Aorta (tissue), 5 donors: ENCODE results near the gene ATP1A3. TPM values are rescaled to one million over a fixed set of nuclear protein-coding genes. Genes with fewer than 3 reads are reported as not detected.
A peak's percentile ranks its signal among the peaks of the same experiment; 100 is the strongest.

ENCODE experiments used
- ATAC-seq: fragments of 200-7000 bp; cut with Tn5 transposase; one replicate; pipeline ENCODE4 v1.9.1; 2022; ENCODE audit warnings: moderate library complexity; ENCODE audit not compliant: low FRiP score
- DNase-seq, 2 donors: peaks; one replicate each; pipeline ENCODE4 v3.0.0-alpha.2; 2020
- H3K27ac ChIP-seq, 2 donors: one replicate each; pipeline ENCODE4 v1.5.1; 2013; ENCODE audit warnings: low read length in 2 of 2, mild to moderate bottlenecking in 2 of 2, moderate library complexity in 2 of 2, control low read depth in 1 of 2, inconsistent platforms in 1 of 2, low read depth in 1 of 2
- H3K27me3 ChIP-seq, 2 donors: one replicate each; pipeline ENCODE4 v1.6.1; 2013; ENCODE audit warnings: control low read depth in 1 of 2, low read length in 1 of 2, mild to moderate bottlenecking in 1 of 2, moderate library complexity in 1 of 2; ENCODE audit not compliant: insufficient read depth in 2 of 2, control insufficient read depth in 1 of 2
- H3K36me3 ChIP-seq, 2 donors: one replicate each; pipeline ENCODE4 v1.6.1; 2013; ENCODE audit warnings: control low read depth in 1 of 2, low read length in 1 of 2, mild to moderate bottlenecking in 1 of 2; ENCODE audit not compliant: insufficient read depth in 2 of 2, control insufficient read depth in 1 of 2
- H3K4me1 ChIP-seq, 2 donors: one replicate each; pipeline ENCODE4 v1.6.1; 2013; ENCODE audit warnings: low read length in 2 of 2, control low read depth in 1 of 2, mild to moderate bottlenecking in 1 of 2, moderate library complexity in 1 of 2; ENCODE audit not compliant: insufficient read depth in 2 of 2, control insufficient read depth in 1 of 2
- H3K4me3 ChIP-seq, 2 donors: one replicate each; pipeline ENCODE4 v1.5.1; 2013; ENCODE audit warnings: low read length in 2 of 2, control low read depth in 1 of 2, mild to moderate bottlenecking in 1 of 2
- H3K9me3 ChIP-seq: one replicate; pipeline ENCODE4 v1.6.1; 2013; ENCODE audit warnings: mild to moderate bottlenecking, low read length; ENCODE audit not compliant: control insufficient read depth
- WGBS, 2 donors: extraction: QIAGEN DNeasy Blood & Tissue Kit; methylation state at CpG; one replicate each; pipeline ENCODE4 v1.1.7; 2013; 5-methylcytosine and 5-hydroxymethylcytosine counted together
- intact Hi-C, 2 donors: fragments of 100-400 bp; cut with DNase I; formaldehyde crosslinking; loops; one replicate each; pipeline versions ENCODE4 v1.14.2 to v1.15.0; 2022
- polyA plus RNA-seq, 2 donors: library from polyadenylated mRNA; stranded (reverse); fragments of 200-250 nt; gene quantifications; one replicate each; pipeline ENCODE4 v1.2.3, GENCODE V29; 2013
- total RNA-seq, 2 donors: library from RNA; stranded (reverse); fragmentation: NEBNext Ultra II Directional; extraction: Animal tissue kit (Norgen Biotek cat#: 25700); gene quantifications; one replicate each; pipeline ENCODE4 v1.2.1, GENCODE V29; 2021
- donor health status: healthy with polysubstance abuse.
- donor health status: Bipolar disorder and iron deficiency.
- donor health status: DM: no; HTN: no; CAD: no.
- donor health status: DM: no; HTN: no; CAD: no.
- donor health status: DM: yes; HTN: yes; CAD: no.

ATP1A3 gene
- total and polyA plus RNA-seq, 4 donors, result 0.38 TPM; not detected in 3

- Histone ChIP-seq H3K27me3 (no peaks in the 10 kb centered on the region), H3K9me3 (no peaks in the 10 kb centered on the region), H3K36me3 (no peaks in the 10 kb centered on the region), H3K27ac (no peak overlapping the region), H3K4me3 (no peak overlapping the region), H3K4me1 (peaks cover 0 to 3% of the 10 kb centered on the region in 2 donors)
- ATAC-seq, result no peak
- intact Hi-C loops, result no loop called here
- no peak for DNase-seq
- 57 to 65% methylated on average over 22 of the region's 22 CpGs for WGBS, 2 donors
Observed at GRCh38 chr19:41937525-41938468, 56.2 kb downstream of the ATP1A3 start.

- no peak overlapping the region for H3K27ac ChIP-seq
- H3K27me3 ChIP-seq, result no peaks in the 10 kb centered on the region
- H3K4me1 ChIP-seq, result peaks cover 0 to 3% of the 10 kb centered on the region in 2 donors
- no peaks in the 10 kb centered on the region for H3K9me3 ChIP-seq
- DNase-seq, result no peak
- H3K36me3 ChIP-seq, result no peaks in the 10 kb centered on the region
- intact Hi-C loops, result no loop called here
- no peak for ATAC-seq
- 68 to 77% methylated on average over 15 of the region's 15 CpGs for WGBS, 2 donors
- H3K4me3 ChIP-seq, result no peak overlapping the region
Observed at GRCh38 chr19:41936961-41937360, 57.1 kb downstream of the ATP1A3 start.

GRCh38 chr19:41936416-41936850 lies 57.6 kb downstream of the ATP1A3 start:
- no peaks in the 10 kb centered on the region for H3K36me3 ChIP-seq
- peaks cover 0 to 3% of the 10 kb centered on the region in 2 donors for H3K4me1 ChIP-seq
- peaks cover 0 to 2% of the 10 kb centered on the region in 2 donors for H3K27me3 ChIP-seq
- intact Hi-C loops, result no loop called here
- H3K9me3 ChIP-seq, result no peaks in the 10 kb centered on the region
- 75 to 77% methylated on average over 8 of the region's 8 CpGs for WGBS, 2 donors
- DNase-seq, result no peak
- H3K4me3 ChIP-seq, result no peak overlapping the region
- no peak overlapping the region for H3K27ac ChIP-seq
- ATAC-seq, result no peak

- Histone ChIP-seq H3K36me3 (no peaks in the 10 kb centered on the region), H3K27ac (no peak overlapping the region), H3K4me1 (peaks cover 0 to 1% of the 10 kb centered on the region in 2 donors), H3K9me3 (no peaks in the 10 kb centered on the region), H3K27me3 (peaks cover 0 to 2% of the 10 kb centered on the region in 2 donors), H3K4me3 (no peak overlapping the region)
- intact Hi-C loops, result no loop called here
- 15 to 16% methylated on average over 21 to 26 of the region's 26 CpGs for WGBS, 2 donors
- ATAC-seq, result no peak
- DNase-seq, result no peak
Observed at GRCh38 chr19:41935760-41936415, 58.1 kb downstream of the ATP1A3 start.

GRCh38 chr19:41934849-41935374 lies 59.1 kb downstream of the ATP1A3 start:
- WGBS, 2 donors, result 19 to 23% methylated on average over 7 of the region's 7 CpGs

GRCh38 chr19:41933693-41934426 lies 60.2 kb downstream of the ATP1A3 start:
- H3K27me3 ChIP-seq, result peaks cover 0 to 2% of the 10 kb centered on the region in 2 donors
- no peaks in the 10 kb centered on the region for H3K4me1 ChIP-seq
- H3K9me3 ChIP-seq, result no peaks in the 10 kb centered on the region
- ATAC-seq, result no peak
- no peak overlapping the region for H3K4me3 ChIP-seq
- WGBS, 2 donors, result 71 to 79% methylated on average over 7 of the region's 7 CpGs
- no peak for DNase-seq
- no peak overlapping the region for H3K27ac ChIP-seq
- intact Hi-C loops, result no loop called here
- H3K36me3 ChIP-seq, result no peaks in the 10 kb centered on the region

More at GRCh38 chr19:41934849-41935374, 59.1 kb downstream of the ATP1A3 start:
- H3K27me3 ChIP-seq, result peaks cover 0 to 2% of the 10 kb centered on the region in 2 donors
- ATAC-seq, result peak; percentile 74
- no peak overlapping the region for H3K4me3 ChIP-seq
- H3K36me3 ChIP-seq, result no peaks in the 10 kb centered on the region
- no peak overlapping the region for H3K27ac ChIP-seq
- peak; percentile 76 to 85 for DNase-seq
- H3K9me3 ChIP-seq, result no peaks in the 10 kb centered on the region
- intact Hi-C loops, result no loop called here
- H3K4me1 ChIP-seq, result no peaks in the 10 kb centered on the region

GRCh38 chr19:41932720-41933332 lies 61.2 kb downstream of the ATP1A3 start:
- Histone ChIP-seq H3K4me3 (no peak overlapping the region), H3K9me3 (no peaks in the 10 kb centered on the region), H3K27me3 (peaks cover 0 to 3% of the 10 kb centered on the region in 2 donors), H3K27ac (no peak overlapping the region), H3K36me3 (no peaks in the 10 kb centered on the region), H3K4me1 (no peaks in the 10 kb centered on the region)
- intact Hi-C loops, result no loop called here
- no peak for ATAC-seq
- no peak for DNase-seq
- WGBS, 2 donors, result 13 to 14% methylated on average over 28 to 29 of the region's 29 CpGs

GRCh38 chr19:41932259-41932719 lies 61.7 kb downstream of the ATP1A3 start:
- Histone ChIP-seq H3K27me3 (peaks cover 0 to 3% of the 10 kb centered on the region in 2 donors), H3K4me1 (no peaks in the 10 kb centered on the region), H3K27ac (no peak overlapping the region), H3K4me3 (no peak overlapping the region), H3K9me3 (no peaks in the 10 kb centered on the region), H3K36me3 (no peaks in the 10 kb centered on the region)
- intact Hi-C loops, result no loop called here
- ATAC-seq (no peak), DNase-seq (no peak)
- WGBS, 2 donors, result 18 to 21% methylated on average over 11 of the region's 11 CpGs
